ENCODE results near the gene DIDO1. TPM values are rescaled to one million over a fixed set of nuclear protein-coding genes. Genes with fewer than 3 reads are reported as not detected.

The DIDO1 gene
- total RNA-seq, 1 donor from 2014 or later, result 53.6 TPM

DNA sequence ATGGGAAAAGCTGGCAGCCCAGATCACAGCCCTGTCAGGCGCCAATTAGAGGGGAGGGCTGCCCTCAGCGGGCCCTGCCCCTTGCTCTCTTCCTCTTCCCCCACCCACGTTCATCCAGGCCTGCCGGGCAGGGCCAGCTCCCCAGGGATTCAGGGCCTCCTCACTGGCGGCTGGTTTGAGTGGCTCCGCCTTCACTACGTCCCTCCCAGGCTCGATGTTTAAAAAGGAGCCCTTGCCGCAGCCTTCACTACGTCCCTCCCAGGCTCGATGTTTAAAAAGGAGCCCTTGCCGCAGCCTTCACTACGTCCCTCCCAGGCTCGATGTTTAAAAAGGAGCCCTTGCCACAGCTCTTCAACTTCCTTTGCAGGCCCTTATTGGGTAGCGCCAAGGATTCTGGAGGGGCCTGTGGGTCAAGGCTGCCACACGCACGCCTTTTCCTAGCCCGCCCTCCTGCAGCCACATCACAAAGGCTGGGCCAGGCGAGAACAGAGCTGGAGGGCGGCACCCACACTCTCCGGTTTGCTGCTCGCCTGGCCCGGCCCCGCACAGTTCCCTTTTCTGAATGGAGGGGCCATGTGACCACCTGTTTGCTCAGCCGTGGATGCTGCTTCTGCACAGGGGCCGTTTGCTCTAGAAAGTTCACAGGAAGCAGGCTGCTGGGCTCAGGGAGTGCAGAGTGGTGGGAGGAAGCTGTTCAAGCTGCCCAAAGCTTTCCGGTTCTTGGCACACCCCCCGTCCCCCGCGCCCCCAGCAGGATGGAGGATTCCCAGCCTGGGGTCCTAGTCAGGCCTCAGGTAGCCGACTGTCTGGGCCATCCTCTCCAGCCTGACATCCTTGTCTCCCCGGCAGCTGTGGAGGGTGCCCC, 27.8 kb upstream of the DIDO1 start:
- no peak overlapping the region for H3K4me3 Mint-ChIP-seq (ENCODE audit: unreplicated experiment)
- no peak for TF ChIP-seq CTCF (IDR thresholded peaks at IDR 0.05)
- no peaks in the 10 kb centered on the region for H3K9me3 Mint-ChIP-seq (ENCODE audit: unreplicated experiment)
- H3K4me1 Mint-ChIP-seq (ENCODE audit: unreplicated experiment), result peaks cover 9% of the 10 kb centered on the region
- H3K36me3 Mint-ChIP-seq (ENCODE audit: unreplicated experiment), result peaks cover 8% of the 10 kb centered on the region
- no peaks in the 10 kb centered on the region for H3K27me3 Mint-ChIP-seq (ENCODE audit: unreplicated experiment)
- no peak for DNase-seq (ENCODE audit: extremely low spot score, unreplicated experiment)
- no peak overlapping the region for H3K27ac Mint-ChIP-seq (ENCODE audit: unreplicated experiment)

- Mint-ChIP-seq H3K27ac (ENCODE audit: unreplicated experiment) (no peak overlapping the region), H3K4me1 (ENCODE audit: unreplicated experiment) (peaks cover 9% of the 10 kb centered on the region), H3K9me3 (ENCODE audit: unreplicated experiment) (no peaks in the 10 kb centered on the region), H3K4me3 (ENCODE audit: unreplicated experiment) (no peak overlapping the region), H3K27me3 (ENCODE audit: unreplicated experiment) (no peaks in the 10 kb centered on the region), H3K36me3 (ENCODE audit: unreplicated experiment) (peaks cover 16% of the 10 kb centered on the region)
- no peak for TF ChIP-seq CTCF (IDR thresholded peaks at IDR 0.05)
- DNase-seq (ENCODE audit: extremely low spot score, unreplicated experiment), result no peak
Observed at GRCh38 chr20:62952968-62953838, 26.9 kb upstream of the DIDO1 start.

GRCh38 chr20:62952373-62952967, 26.2 kb upstream of the DIDO1 start, which contains the start of gene SLC17A9:
Gene SLC17A9 (plus strand): TSS chr20:62952709. CDS start chr20:62952831, 122 bp downstream.
- TF ChIP-seq CTCF (IDR thresholded peaks at IDR 0.05), result no peak
- Mint-ChIP-seq H3K9me3 (ENCODE audit: unreplicated experiment) (no peaks in the 10 kb centered on the region), H3K27me3 (ENCODE audit: unreplicated experiment) (no peaks in the 10 kb centered on the region), H3K27ac (ENCODE audit: unreplicated experiment) (no peak within 1 kb of the TSS), H3K4me3 (ENCODE audit: unreplicated experiment) (no peak within 1 kb of the TSS), H3K36me3 (ENCODE audit: unreplicated experiment) (peaks cover 20% of the 10 kb centered on the region), H3K4me1 (ENCODE audit: unreplicated experiment) (peaks cover 9% of the 10 kb centered on the region)
- DNase-seq (ENCODE audit: extremely low spot score, unreplicated experiment), result no peak

- peaks cover 9% of the 10 kb centered on the region for H3K4me1 Mint-ChIP-seq (ENCODE audit: unreplicated experiment)
- H3K4me3 Mint-ChIP-seq (ENCODE audit: unreplicated experiment), result no peak overlapping the region
- DNase-seq (ENCODE audit: extremely low spot score, unreplicated experiment), result no peak
- H3K36me3 Mint-ChIP-seq (ENCODE audit: unreplicated experiment), result peaks cover 25% of the 10 kb centered on the region
- no peak overlapping the region for H3K27ac Mint-ChIP-seq (ENCODE audit: unreplicated experiment)
- no peaks in the 10 kb centered on the region for H3K27me3 Mint-ChIP-seq (ENCODE audit: unreplicated experiment)
- no peak for TF ChIP-seq CTCF (IDR thresholded peaks at IDR 0.05)
- no peaks in the 10 kb centered on the region for H3K9me3 Mint-ChIP-seq (ENCODE audit: unreplicated experiment)
Observed at GRCh38 chr20:62951896-62952372, 25.6 kb upstream of the DIDO1 start.

Measured in osteocyte (in vitro differentiated cells).